Adrenal gland (tissue), 5 donors: ENCODE results near the gene ZDHHC24.

Experiments used
- POLR2A ChIP-seq, 2 donors: fragments of 450-650 bp; IDR thresholded peaks; one replicate each; pipeline ENCODE4 v1.6.1; 2017; ENCODE audit warnings: antibody characterized with exemption in 2 of 2, mild to moderate bottlenecking in 2 of 2, moderate library complexity in 1 of 2
- TF ChIP-seq, protein P1 (sequence below), 6 experiments: fragments of 450-650 bp in 4 of 6; fragments of 200-600 bp in 2 of 6; sonication (generic) in 1 of 6; IDR thresholded peaks; 1 replicate in 5 of 6; 2 replicates in 1 of 6; pipeline versions ENCODE4 v1.5.1 to v1.8.0; 2016 to 2021; ENCODE audit warnings: antibody characterized with exemption in 6 of 6, mild to moderate bottlenecking in 2 of 6, moderate library complexity in 1 of 6
- donor health status: DM: no; HTN: no; CAD: no.

DNA sequence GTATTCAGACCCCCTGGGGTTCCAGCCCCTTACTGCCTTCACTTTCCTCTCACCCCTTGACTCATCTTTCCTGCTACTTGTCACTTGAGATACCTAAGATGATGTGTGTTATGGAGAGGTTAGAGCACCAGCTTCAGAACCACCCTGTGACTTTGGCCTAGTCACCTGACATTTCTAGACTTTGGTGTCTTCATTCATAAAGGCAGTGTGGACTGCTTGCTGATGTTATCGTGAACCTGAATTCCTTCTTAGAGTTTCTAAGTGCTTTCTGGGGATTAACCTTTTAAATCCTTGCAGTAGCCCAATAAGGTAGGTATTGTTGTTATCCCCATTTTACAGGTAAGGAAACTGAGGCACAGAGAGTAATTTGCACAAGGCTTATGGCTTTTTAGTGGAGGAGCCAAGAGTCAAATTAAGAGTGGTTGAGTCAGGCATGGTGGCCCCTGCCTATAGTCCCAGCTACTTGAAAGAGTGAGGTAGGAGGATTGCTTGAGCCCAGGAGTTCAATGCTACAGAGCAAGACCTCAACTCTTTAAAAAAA lies 40.5 kb downstream of the ZDHHC24 start:
- TF ChIP-seq, protein P1, sequence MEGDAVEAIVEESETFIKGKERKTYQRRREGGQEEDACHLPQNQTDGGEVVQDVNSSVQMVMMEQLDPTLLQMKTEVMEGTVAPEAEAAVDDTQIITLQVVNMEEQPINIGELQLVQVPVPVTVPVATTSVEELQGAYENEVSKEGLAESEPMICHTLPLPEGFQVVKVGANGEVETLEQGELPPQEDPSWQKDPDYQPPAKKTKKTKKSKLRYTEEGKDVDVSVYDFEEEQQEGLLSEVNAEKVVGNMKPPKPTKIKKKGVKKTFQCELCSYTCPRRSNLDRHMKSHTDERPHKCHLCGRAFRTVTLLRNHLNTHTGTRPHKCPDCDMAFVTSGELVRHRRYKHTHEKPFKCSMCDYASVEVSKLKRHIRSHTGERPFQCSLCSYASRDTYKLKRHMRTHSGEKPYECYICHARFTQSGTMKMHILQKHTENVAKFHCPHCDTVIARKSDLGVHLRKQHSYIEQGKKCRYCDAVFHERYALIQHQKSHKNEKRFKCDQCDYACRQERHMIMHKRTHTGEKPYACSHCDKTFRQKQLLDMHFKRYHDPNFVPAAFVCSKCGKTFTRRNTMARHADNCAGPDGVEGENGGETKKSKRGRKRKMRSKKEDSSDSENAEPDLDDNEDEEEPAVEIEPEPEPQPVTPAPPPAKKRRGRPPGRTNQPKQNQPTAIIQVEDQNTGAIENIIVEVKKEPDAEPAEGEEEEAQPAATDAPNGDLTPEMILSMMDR (IDR thresholded peaks at IDR 0.05): no peak
- no peak for TF ChIP-seq POLR2A (IDR thresholded peaks at IDR 0.05)
